Measurements from ENCODE around the gene HOXB9.

HOXB9 gene

GRCh38 chr17:48639136-48639535, 13.0 kb upstream of the HOXB9 start:
- DNase-seq (ENCODE audit: low read depth): no peak
- no peak for TF ChIP-seq CTCF (conservative IDR thresholded peaks at IDR 0.05; ENCODE audit: low read depth, low read length)
- no peak overlapping the region for H3K4me3 ChIP-seq (ENCODE audit: low read depth, low read length)

GRCh38 chr17:48637323-48638260, 11.4 kb upstream of the HOXB9 start:
- no peak for TF ChIP-seq CTCF (conservative IDR thresholded peaks at IDR 0.05; ENCODE audit: low read depth, low read length)
- no peak overlapping the region for H3K4me3 ChIP-seq (ENCODE audit: low read depth, low read length)
- peak; percentile 4 for DNase-seq (ENCODE audit: low read depth)

DNA sequence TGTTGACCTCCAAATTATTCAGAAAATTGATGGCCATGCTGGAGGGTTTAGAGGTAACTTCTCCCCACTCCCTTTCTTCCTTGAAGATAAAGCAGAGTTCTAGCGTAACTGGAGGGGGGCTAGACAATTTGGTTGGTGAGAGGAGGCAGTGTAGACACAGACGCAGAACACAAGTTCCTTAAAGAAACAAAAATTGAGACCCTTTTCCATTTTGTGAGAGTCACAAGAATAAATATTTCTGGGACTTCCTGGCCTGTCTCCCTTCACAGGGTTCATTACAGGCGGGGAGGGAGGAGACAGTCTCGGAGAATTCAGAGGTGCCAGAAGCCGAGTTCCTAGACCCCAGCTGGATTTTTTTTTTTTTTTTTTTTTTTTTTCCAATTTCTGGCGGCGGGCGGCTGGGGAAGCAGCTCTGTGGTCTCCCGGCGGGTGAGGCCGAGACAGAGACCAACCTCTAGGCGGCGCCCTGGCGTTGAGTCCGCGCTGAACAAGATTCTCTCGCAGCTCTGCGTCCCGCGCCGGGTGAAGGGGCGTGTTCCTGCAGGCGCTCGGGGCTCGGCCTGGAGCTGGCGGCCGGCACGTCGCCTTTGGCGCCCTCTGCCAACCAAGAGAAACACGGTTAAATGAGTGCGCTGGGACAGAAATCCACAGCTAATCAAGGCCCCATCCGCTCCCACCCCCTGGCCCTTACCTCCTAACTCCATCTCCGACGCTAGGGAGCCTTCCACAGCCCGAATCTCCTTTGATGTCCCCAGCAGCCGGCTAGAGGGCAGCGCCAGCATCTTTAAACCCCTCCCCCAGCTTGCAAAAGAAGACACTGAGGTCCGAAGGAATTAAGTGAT, 10.2 kb upstream of the HOXB9 start:
- DNase-seq (ENCODE audit: low read depth): peak; percentile 16
- no peak overlapping the region for H3K4me3 ChIP-seq (ENCODE audit: low read depth, low read length)
- peak; percentile 36 for TF ChIP-seq CTCF (conservative IDR thresholded peaks at IDR 0.05; ENCODE audit: low read depth, low read length)

GRCh38 chr17:48634493-48635208, 8.5 kb upstream of the HOXB9 start:
- no peak for TF ChIP-seq CTCF (conservative IDR thresholded peaks at IDR 0.05; ENCODE audit: low read depth, low read length)
- H3K4me3 ChIP-seq (ENCODE audit: low read depth, low read length): no peak overlapping the region
- DNase-seq (ENCODE audit: low read depth): no peak

DNA sequence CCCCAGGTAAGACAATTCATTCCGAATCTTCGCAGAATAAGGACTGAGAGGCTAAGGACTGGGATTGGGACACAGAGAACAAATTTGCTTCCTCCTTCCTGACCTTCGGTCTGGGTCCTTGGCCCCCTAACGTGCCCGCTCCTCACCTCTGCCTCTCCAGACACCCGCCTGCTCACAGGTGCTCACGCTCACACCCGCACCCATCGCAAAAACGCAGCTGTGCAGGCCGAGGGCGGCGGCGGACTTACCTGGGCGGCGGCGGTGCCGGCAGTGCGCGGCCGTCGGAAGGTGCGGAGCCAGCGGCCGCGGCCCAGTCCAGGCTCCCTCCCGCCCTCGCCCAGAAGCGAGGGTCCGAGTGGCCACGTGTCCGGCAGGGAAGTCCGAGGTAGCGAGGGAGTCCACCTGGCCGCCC, 7.1 kb upstream of the HOXB9 start:
- no peak overlapping the region for H3K4me3 ChIP-seq (ENCODE audit: low read depth, low read length)
- TF ChIP-seq CTCF (conservative IDR thresholded peaks at IDR 0.05; ENCODE audit: low read depth, low read length): no peak
- DNase-seq (ENCODE audit: low read depth): no peak

- DNase-seq (ENCODE audit: low read depth): no peak
- H3K4me3 ChIP-seq (ENCODE audit: low read depth, low read length): no peak overlapping the region
- TF ChIP-seq CTCF (conservative IDR thresholded peaks at IDR 0.05; ENCODE audit: low read depth, low read length): no peak
Measured at GRCh38 chr17:48632579-48633265, 6.6 kb upstream of the HOXB9 start.

All from choroid plexus epithelial cell (primary cell).